Measurements from ENCODE around the gene ZNFX1.
A peak's percentile ranks its signal among the peaks of the same experiment; 100 is the strongest.

Gene ZNFX1

DNA sequence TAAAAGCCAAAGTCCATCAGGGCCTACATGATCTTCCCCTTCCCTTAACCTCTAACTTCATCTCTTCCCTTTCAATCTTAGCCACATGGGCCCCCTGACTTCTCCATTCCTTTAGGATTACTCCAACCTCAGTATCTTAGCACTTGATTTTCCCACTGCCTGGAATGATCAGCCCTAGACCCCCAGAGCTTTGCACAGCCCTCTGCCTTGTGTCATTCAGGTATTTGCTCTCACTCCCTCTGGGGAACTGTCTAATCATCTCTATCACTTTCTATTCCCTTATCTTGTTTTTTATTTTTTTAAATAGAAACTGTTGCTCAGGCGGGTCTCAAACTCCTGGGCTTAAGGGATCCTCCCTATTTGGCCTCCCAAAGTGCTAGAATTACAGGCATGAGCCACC lies 13.3 kb upstream of the ZNFX1 start:
- DNase-seq: no peak

DNA sequence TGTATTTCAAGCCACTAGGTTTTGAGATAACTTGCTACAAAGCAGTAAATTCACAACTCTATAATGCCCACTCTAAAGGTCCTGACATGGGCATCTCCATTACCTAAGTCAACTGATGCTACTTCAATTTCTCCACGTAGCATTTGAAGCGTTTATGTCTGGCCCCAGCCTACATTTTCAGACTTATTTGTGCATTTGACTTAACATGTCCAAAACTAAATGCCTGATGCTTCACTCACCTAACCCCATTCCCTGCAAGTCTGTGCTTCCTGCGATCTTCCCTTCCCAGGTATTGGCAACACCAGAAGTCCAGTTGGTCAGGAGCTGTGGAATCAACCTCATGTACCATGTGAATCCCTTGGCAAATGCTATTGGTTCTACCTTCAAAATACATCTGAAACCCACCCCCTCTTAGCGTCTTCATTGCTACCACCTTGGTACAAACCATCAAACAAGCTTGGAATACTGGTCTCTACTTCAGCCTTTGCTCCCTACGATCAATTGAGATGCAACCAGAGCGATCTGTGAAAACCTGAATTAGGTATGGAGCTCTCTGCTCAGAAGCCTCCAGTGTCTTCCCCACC lies 12.8 kb upstream of the ZNFX1 start:
- no peak for DNase-seq

DNA sequence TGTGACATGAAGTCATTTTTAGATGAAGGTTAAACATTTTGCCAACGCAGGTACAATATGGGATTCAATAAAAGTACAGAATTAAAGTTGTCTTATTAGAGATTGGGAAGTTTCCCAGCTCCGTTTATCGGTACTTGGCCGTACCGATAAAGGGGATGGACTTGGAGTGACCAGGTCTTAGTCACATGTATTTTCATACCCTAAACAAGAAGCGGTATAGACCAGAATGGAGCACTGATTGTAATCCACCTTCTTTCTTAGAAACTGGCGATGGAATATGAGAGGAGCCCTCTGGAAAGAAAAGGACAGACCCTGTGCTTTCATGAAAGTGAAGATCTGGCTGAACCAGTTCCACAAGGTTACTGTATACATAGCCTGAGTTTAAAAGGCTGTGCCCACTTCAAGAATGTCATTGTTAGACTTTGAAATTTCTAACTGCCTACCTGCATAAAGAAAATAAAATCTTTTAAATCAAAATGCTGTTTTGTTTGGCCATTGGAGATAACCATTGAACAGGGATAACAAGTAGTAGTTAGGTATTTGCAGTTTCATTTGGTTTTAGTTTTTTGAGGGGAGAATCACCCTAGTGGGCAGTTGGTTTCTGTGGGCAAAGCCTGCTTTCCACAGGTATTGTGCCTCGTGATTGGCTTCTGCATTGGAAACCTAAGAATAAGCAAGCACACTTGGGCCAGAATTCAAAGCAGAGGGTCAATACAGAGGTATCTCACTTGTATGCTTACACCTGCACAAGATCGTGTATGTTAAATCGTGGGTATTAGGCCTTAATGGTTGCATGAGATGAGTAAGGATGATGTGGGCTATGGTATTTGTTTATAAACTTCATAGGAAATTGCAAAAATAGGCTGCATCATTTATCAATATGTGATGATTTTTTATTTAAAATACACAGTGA lies 11.2 kb upstream of the ZNFX1 start:
- DNase-seq: peak; percentile 9

- DNase-seq: no peak
Observed at GRCh38 chr20:49288250-49288751, 10.4 kb upstream of the ZNFX1 start.

DNA sequence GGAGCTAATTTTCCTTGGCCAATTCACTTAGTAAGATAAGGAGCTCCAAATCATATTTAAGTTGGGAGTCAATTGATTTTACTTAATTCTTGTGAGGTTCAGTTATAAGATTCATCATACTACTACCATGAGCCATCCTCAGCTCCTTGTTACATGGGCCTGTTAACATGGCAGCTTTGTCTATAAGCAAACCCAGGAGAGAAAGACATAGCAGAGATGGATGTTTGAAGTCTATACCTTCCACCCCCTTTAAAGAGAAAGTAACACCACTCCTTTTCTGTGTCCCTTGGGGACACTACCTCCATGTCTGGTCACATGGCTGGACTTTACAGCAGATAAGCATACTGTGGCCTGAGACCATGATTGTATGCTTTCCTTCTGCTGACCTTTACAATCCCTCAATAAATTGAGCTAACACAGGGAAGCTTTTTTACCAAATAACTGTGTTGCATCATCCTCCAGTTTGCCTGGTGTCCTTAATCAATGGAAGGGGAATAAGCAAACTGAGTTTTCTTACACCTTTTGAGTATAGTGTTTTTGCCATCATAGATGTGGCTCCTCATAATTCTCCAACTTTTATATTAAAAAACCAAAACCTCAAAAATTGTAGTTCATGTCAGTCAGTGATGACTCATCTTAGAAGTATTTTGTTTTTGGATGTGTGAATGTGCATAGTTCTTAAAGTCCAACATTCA lies 9.8 kb upstream of the ZNFX1 start:
- DNase-seq: no peak

GRCh38 chr20:49286689-49287551 lies 9.1 kb upstream of the ZNFX1 start:
- DNase-seq: no peak

DNA sequence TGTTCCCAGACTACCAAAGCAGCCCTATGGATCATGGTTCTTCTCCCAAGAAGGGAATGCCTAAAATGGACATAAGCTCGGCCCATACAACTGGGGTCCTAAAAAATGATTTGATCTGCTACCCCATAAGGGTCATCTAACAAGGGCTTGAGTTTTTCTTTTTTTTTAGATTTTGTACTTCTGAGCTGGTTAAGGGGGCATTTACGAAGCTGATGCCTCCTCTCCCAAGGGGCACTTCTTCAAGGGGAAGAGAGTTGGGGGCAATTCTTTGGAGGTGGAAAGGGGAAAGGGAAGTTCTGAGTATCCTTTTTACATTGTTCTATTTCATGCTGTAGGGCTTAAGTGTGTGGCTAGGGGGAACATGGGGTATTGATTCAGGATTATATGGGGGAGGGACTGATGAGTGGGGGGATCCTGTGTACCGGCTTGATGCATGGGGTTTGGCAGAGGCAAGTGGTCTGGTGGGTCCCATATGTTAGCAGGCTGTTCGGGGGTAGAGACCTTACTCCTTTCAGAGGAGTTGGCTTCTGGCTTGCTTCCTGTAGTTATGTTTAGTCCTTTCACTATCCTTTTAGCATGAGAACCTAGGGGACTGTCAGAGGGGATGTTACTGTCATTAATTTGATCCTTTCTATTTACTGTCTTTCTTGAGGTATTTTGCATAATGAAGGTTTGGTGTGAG lies 8.1 kb upstream of the ZNFX1 start:
- no peak for DNase-seq

DNA sequence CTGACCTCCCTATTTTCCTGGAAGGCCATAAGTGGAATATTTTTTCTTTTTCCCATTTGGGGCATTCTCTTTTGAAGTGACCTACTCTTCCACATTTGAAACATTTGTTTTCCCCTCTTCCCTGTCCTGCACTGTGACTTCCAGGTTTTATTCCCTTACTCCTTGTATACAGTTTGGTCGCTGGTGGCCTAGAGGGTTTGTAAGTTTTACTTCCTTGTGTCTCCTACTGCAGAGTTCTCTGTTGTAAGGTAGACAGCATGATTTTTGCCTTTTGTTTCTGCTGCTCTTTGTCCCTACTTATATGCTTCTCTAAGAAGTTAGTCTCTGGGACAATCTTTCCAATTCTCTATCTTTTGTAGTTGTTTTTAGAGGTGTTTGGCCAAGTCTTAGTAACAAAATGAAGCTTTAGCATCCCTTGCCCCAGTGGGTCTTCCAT lies 7.4 kb upstream of the ZNFX1 start:
- DNase-seq: no peak

- DNase-seq: no peak
Observed at GRCh38 chr20:49284818-49285217, 7.0 kb upstream of the ZNFX1 start.

DNA sequence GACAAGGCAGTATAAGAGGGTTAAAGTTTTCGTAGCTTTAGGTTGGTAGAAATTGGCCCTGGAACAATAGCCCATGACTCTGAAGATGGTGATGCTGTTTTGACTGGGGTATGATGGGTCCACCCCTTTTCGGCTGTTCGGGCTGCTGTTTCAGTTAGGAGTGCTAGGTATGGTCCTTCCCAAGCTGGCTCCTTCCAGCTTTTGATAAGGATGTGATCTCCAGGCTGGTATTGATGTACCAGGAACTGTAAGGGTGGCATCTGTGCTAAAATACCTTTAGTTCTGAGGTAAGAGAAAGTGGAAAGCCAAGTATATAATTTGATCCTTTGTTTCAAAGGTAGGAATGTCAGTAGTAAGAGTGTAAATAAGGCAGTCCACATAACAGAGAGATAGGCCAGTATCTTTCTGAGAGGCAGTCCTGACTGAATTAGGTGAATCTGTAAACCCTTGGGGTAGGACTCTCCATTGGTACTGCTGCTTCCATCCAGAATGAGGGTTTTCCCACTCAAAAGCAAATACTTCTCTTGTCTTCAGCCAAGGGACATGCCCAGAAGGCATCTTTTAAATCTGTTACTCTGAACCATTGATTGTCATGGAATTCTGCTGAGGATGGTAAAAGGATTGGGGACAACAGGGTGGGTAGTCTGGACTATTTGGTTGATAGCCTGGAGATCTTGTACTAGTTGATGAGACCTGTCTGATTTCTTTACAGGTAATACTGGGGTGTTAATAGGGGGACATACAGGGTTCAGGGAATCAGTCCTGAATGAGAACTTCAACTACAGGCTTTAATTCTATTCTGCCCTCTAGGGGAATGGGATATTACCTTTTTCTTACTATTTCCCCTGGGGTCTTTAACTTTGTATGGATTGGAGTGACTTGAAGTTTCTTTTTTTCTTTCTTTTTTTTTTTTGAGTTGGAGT lies 6.1 kb upstream of the ZNFX1 start:
- no peak for DNase-seq

DNA sequence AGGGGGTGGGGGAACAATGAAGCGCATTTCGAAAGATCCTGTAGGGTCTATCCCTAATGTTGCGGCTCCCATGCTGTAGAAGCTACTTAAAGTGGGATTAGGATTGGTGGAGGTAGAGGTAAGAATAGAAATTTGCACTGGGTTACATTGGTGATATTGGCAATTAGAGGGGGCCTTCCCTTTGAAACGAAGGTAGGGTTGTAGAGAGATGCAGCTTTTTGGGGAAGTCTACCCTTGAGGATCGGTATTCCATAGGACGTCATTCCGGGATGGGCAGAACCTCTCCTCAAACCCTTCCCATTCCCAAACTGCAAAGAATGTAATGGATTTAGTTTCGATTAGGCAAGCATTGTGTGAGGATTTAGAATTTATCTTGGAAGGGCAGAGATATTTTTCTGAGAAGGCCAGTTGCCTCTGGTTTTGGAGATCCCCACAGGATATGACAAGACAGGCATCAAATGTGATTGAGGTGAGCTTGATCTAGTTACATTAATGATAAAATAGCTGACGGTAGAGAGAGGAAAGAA lies 5.4 kb upstream of the ZNFX1 start:
- DNase-seq: no peak

DNA sequence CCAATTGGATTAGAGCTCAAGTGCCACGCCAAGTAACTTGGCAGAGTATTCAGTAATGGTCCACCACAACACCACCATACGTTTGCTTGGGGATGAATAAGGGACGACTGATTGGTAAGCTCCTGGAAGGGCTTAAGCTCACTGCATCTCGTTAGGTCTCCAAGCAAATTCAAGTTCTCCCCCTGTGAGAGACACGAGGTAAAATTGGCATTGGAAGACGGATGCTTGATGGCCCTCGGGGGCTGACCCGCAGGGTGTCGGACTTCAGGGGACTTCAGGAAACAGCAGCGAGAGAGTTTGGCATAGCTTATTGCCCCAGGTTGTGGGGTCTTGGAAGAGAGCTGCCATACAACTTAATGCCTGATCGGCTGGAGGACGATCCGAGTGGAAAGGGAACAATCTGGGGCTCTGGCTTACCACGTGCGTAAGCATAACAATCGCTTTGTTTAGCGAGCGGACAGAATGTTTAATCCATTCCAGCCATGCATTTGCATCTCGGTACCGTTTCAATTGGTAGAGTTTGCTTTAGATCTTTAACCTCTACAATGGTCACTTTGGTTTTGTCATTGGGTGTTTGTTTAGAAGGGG lies 4.8 kb upstream of the ZNFX1 start:
- DNase-seq: no peak

DNA sequence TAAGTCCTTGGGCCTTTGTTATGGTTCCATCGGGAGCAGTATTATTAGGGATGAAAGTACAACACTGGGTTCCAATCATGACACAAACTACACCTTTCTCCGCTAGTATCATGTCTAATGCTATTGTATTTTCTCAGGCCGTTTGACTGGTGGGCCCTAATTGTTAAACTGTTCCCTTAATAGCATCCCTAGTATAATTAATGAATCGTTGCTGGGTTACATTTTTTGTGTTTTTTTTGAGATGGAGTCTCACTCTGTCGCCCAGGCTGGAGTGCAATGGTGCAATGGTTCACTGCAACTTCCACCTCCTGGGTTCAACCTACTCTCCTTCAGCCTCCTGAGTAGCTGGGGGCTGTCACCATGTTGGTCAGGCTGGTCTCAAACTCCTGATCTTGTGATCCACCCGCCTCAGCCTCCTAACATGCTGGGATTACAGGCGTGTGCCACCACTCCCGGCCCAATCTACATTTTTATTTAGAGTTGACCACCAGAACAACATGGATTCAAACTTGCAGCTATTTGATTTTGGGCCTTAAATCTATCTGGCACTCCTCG lies 4.1 kb upstream of the ZNFX1 start:
- DNase-seq: no peak

DNA sequence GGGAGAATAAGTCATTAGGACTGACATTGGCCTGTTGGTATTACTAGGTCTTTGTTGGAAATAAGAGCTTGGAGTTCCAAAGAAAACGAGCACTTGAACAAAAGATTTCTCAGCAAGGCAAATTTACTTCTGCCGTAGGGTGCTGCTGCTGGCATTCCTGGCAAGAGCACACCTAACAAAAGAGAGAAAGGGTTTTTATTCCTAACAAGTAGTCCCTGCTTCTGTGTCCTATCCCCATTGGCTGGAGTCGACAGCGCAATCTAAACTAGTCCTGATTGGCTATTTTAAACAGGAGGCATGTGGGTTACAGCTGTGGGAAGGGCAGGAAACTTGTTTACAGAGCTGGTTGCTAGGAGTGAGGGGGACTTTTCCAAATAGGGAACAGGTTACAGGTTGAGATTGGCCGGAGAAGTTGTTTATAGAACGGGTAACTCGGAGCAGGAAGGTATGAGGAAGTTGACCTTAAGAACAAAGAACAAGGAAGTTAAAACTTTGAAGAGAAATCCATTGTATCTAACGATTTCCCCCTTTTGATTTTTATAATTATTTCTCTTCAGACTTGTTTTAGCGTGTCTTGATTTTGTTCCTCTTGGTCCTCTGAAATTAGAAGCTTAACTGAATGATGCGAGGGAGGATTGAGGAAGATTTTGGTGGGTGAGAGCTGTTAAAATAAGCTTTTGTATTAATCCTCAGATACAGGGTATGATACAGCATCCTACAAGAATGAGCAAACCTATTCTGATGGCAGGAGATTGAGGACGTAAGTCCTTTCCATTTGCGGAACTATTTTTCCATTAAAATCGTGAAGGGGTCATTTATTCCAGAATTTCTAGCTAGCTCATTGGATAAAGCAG lies 3.4 kb upstream of the ZNFX1 start:
- no peak for DNase-seq

- no peak for DNase-seq
Observed at GRCh38 chr20:49280463-49281058, 2.7 kb upstream of the ZNFX1 start.

DNA sequence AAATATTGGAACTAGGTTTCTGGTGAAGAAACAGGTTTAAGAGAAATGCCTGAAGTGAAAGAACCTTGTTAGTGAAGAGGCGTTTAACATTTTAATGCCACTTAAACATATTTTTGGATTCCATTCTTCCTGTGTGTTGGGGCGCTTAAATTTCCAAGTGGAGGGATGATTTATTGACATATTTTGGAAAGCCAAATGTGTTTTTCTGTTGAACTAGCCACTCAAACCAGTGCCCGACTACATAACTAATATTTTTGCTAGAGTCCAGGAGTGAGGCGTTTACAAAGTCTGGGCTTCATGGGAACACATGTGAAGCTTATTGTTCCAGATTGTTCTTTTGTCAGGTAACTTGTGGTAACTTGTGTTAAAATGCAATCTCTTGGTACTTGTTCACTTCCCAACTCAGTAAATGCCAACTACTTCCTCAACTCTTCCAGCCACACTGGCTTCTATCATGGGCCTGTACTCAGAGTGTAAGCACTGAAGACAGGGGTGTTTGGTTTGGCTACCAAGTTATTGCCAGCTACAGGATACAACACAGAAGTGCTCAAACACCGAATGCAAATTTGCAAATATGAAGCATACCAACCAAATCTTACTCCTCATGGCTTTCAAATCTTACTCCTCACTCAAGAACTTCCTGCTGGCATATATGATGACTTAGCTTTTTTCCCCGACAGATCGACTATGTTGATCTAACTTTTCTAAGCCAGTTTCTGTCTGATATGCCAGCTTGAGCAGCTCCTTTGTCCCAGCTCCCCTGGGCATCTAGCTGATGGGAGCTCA lies 2.0 kb upstream of the ZNFX1 start:
- no peak for DNase-seq

- no peak for DNase-seq
Observed at GRCh38 chr20:49278818-49279676, 1.2 kb upstream of the ZNFX1 start.
